Endothelial cell of umbilical vein (primary cell): ENCODE results near the gene PIP5K1C. TPM values are rescaled to one million over a fixed set of nuclear protein-coding genes. Genes with fewer than 3 reads are reported as not detected.
A peak's percentile ranks its signal among the peaks of the same experiment; 100 is the strongest.

ENCODE experiments used
- BruUV-seq: library from RNA; stranded (reverse); fragments of 400-500 nt; replicated peaks from 2 replicates; lab custom pipeline; 2021; lab: Mats Ljungman, UMichigan
- CTCF ChIA-PET: fragments of 300-600, 350-600 bp; sonication (Branson Sonifier 250); formaldehyde crosslinking; loops from one replicate; lab custom pipeline; 2021; ENCODE audit warnings: antibody characterized with exemption, inconsistent platforms; lab: Charles Lee
- POLR2A ChIA-PET: fragments of 300-600, 350-600 bp; sonication (Branson Sonifier 250); formaldehyde crosslinking; loops from one replicate; lab custom pipeline; 2021; ENCODE audit warnings: antibody characterized with exemption, inconsistent platforms; lab: Charles Lee
- DNase-seq: peaks from one replicate; pipeline ENCODE4 v3.0.0-alpha.2; 2011; ENCODE audit warnings: low read depth, low spot score
- FAIRE-seq: peaks from 2 replicates; lab custom pipeline; 2011; peaks lifted over from hg19 to GRCh38; lab: Jason Lieb, UNC
- H2AFZ ChIP-seq: 2 replicates; pipeline ENCODE4 v1.6.0; 2012; ENCODE audit warnings: low read depth, low read length, control low read depth, inconsistent platforms
- H3K27ac ChIP-seq: 2 replicates; pipeline ENCODE4 v1.5.1; 2011; ENCODE audit warnings: low read depth, mild to moderate bottlenecking, control low read depth, low read length, moderate library complexity; ENCODE audit not compliant: insufficient read depth
- H3K27me3 ChIP-seq, 2 experiments: 2 replicates each; pipeline versions ENCODE4 v1.6.0 to v1.6.1; 2011; ENCODE audit warnings: low read length in 2 of 2, mixed read lengths in 1 of 2; ENCODE audit not compliant: control insufficient read depth in 2 of 2, insufficient read depth in 2 of 2
- H3K36me3 ChIP-seq, 2 experiments: 2 replicates in 1 of 2; 3 replicates in 1 of 2; pipeline ENCODE4 v1.5.1; 2011; ENCODE audit warnings: low read length in 2 of 2, mild to moderate bottlenecking in 1 of 2, moderate library complexity in 1 of 2; ENCODE audit not compliant: control insufficient read depth in 2 of 2, insufficient read depth in 2 of 2; ENCODE audit errors: extremely low read depth in 1 of 2
- H3K4me1 ChIP-seq: 3 replicates; pipeline ENCODE4 v1.5.1; 2011; ENCODE audit warnings: mild to moderate bottlenecking, low read length; ENCODE audit not compliant: control insufficient read depth, insufficient read depth; ENCODE audit errors: extremely low read depth
- H3K4me2 ChIP-seq: 2 replicates; pipeline ENCODE4 v1.6.1; 2011; ENCODE audit warnings: low read length, control low read depth, mixed read lengths; ENCODE audit not compliant: insufficient read depth
- H3K4me3 ChIP-seq, 3 experiments: fragments of 200-600 bp in 1 of 3; sonication (generic), shearing (Covaris generic) in 1 of 3; replicated peaks in 1 of 3; 2 replicates each; pipeline ENCODE4 v1.5.1; 2011 to 2016; ENCODE audit warnings: control low read depth in 3 of 3, low read length in 3 of 3, mild to moderate bottlenecking in 2 of 3, inconsistent platforms in 1 of 3, low read depth in 1 of 3, moderate library complexity in 1 of 3; ENCODE audit not compliant: insufficient read depth in 1 of 3
- H3K79me2 ChIP-seq: 2 replicates; pipeline ENCODE4 v1.6.0; 2012; ENCODE audit warnings: low read length, inconsistent platforms; ENCODE audit not compliant: control insufficient read depth, insufficient read depth
- H3K9ac ChIP-seq: replicated peaks from 2 replicates; pipeline ENCODE3; 2011; ENCODE audit warnings: low read length, control low read depth; ENCODE audit not compliant: insufficient read depth; ENCODE audit errors: extremely low read depth
- H3K9me1 ChIP-seq: replicated peaks from 3 replicates; pipeline ENCODE4 v1.6.0; 2011; ENCODE audit warnings: mild to moderate bottlenecking, low read length; ENCODE audit not compliant: control insufficient read depth, insufficient read depth; ENCODE audit errors: extremely low read depth
- H3K9me3 ChIP-seq: replicated peaks from 2 replicates; pipeline ENCODE4 v1.5.1; 2012; ENCODE audit warnings: low read length, inconsistent platforms; ENCODE audit not compliant: control insufficient read depth, insufficient read depth
- H4K20me1 ChIP-seq: replicated peaks from 2 replicates; pipeline ENCODE3; 2011; ENCODE audit warnings: mild to moderate bottlenecking, low read length; ENCODE audit not compliant: control insufficient read depth, insufficient read depth; ENCODE audit errors: extremely low read depth
- EZH2 ChIP-seq: IDR thresholded peaks from 2 replicates; pipeline ENCODE4 v1.6.1; 2012; ENCODE audit warnings: borderline replicate concordance, low read depth, mild to moderate bottlenecking, moderate library complexity, low read length, inconsistent platforms; ENCODE audit not compliant: severe bottlenecking
- FOS ChIP-seq: IDR thresholded peaks from 2 replicates; pipeline ENCODE4 v1.6.1; 2011; ENCODE audit warnings: mild to moderate bottlenecking, low read length, moderate library complexity, borderline replicate concordance; ENCODE audit not compliant: insufficient read depth
- GATA2 ChIP-seq: IDR thresholded peaks from 2 replicates; pipeline ENCODE4 v1.7.0; 2011; ENCODE audit warnings: low read depth, mild to moderate bottlenecking, moderate library complexity, mixed read lengths, low read length; ENCODE audit not compliant: insufficient read length, insufficient read depth
- JUN ChIP-seq: IDR thresholded peaks from 2 replicates; pipeline ENCODE4 v1.6.1; 2011; ENCODE audit warnings: borderline replicate concordance, low read depth; ENCODE audit not compliant: insufficient read length, insufficient read depth
- MYC ChIP-seq: IDR thresholded peaks from one replicate; pipeline ENCODE4 v1.6.1; 2011; ENCODE audit warnings: mild to moderate bottlenecking, low read depth, low read length
- POLR2A ChIP-seq: IDR thresholded peaks from 2 replicates; pipeline ENCODE4 v1.6.1; 2012; ENCODE audit warnings: low read depth, mild to moderate bottlenecking, control low read depth, low read length
- POLR2AphosphoS5 ChIP-seq: IDR thresholded peaks from 2 replicates; pipeline ENCODE4 v1.6.1; 2012; ENCODE audit warnings: low read depth, mild to moderate bottlenecking, control low read depth, low read length, moderate library complexity; ENCODE audit not compliant: insufficient read depth
- dilution Hi-C: fragments of 300-500 bp; cut with MboI; formaldehyde crosslinking; loops from one replicate; pipeline ENCODE4 v1.15.0; 2019; ENCODE audit warnings: low sequenced_read_pairs; ENCODE audit not compliant: extremely low pct_ligation_motif_present
- intact Hi-C: fragments of 100-400 bp; cut with micrococcal nuclease; formaldehyde crosslinking; loops from one replicate; pipeline ENCODE4 v1.10.0; 2022
- polyA plus RNA-seq, 4 experiments: library from polyadenylated mRNA; depleted of rRNA in 3 of 4; stranded (reverse) in 3 of 4; unstranded in 1 of 4; fragments of >200 nt; gene quantifications; 2 replicates each; pipeline versions ENCODE4 v1.2.1 to v1.2.3, GENCODE V29; 2011 to 2012; ENCODE audit warnings: missing spikeins in 1 of 4
- total RNA-seq: library from RNA; stranded (reverse); gene quantifications from 2 replicates; pipeline ENCODE4 v1.2.3, GENCODE V29; 2021
- TF ChIP-seq, protein P1 (sequence below), 2 donors: IDR thresholded peaks; 1 replicate in 1 of 2; 2 replicates in 1 of 2; pipeline ENCODE4 v1.5.1; 2011; ENCODE audit warnings: low read length in 2 of 2, mild to moderate bottlenecking in 2 of 2, moderate library complexity in 2 of 2, control low read depth in 1 of 2, inconsistent platforms in 1 of 2, low read depth in 1 of 2; ENCODE audit not compliant: insufficient read depth in 1 of 2; ENCODE audit errors: extremely low read depth in 1 of 2
- TF ChIP-seq, protein P2 (sequence below): IDR thresholded peaks from 2 replicates; pipeline ENCODE4 v1.6.1; 2011; ENCODE audit not compliant: insufficient read depth, insufficient read length

The PIP5K1C gene
- total and polyA plus RNA-seq, 2 donors (not counting 3 experiments of a cell fraction or from before 2014, with no cell fraction given) = 31.6 to 79.5 TPM

DNA sequence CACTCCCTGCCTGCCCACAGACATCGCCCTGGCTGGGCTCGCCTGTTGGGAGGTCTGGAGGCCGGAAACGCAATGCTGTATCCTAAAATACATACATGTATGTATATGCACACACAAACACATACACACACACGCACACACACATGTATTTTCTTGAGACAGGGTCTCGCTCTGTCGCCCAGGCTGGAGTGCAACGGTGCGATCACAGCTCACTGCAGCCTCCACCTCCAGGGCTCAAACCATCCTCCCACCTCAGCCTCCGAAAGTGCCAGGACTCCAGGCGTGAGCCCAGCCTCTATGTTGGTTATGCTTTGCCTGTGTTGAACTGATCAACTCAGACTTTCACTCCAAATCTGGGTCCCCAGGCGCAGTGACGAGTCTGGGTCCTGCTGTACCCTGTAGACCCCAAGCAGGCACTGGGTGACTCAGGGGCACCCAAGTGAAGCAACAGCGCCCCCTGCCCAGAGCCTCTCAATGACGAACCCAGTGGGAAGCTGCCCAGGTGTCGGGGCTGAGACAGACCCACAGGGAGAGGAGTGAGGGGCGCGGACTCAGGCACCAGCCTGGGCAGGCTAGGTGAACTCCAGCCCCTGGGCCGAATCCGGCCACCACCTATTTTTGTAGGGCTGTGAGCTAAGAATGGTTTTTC is 46.3 kb downstream of the PIP5K1C start:
- peaks cover 2 to 70% of the 10 kb centered on the region in 2 experiments for H3K36me3 ChIP-seq
- H3K9ac ChIP-seq = no peak overlapping the region
- H4K20me1 ChIP-seq = no peaks in the 10 kb centered on the region
- no peaks in the 10 kb centered on the region for H3K9me1 ChIP-seq
- dilution Hi-C loops = no loop called here
- H3K79me2 ChIP-seq = no peaks in the 10 kb centered on the region
- H3K4me3 ChIP-seq = no peak overlapping the region
- intact Hi-C loops = no loop called here
- TF ChIP-seq POLR2A = no peak
- TF ChIP-seq, protein P1, sequence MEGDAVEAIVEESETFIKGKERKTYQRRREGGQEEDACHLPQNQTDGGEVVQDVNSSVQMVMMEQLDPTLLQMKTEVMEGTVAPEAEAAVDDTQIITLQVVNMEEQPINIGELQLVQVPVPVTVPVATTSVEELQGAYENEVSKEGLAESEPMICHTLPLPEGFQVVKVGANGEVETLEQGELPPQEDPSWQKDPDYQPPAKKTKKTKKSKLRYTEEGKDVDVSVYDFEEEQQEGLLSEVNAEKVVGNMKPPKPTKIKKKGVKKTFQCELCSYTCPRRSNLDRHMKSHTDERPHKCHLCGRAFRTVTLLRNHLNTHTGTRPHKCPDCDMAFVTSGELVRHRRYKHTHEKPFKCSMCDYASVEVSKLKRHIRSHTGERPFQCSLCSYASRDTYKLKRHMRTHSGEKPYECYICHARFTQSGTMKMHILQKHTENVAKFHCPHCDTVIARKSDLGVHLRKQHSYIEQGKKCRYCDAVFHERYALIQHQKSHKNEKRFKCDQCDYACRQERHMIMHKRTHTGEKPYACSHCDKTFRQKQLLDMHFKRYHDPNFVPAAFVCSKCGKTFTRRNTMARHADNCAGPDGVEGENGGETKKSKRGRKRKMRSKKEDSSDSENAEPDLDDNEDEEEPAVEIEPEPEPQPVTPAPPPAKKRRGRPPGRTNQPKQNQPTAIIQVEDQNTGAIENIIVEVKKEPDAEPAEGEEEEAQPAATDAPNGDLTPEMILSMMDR (IDR thresholded peaks at IDR 0.05; ENCODE audit: extremely low read depth in 1 of 2, insufficient read depth in 1 of 2, low read depth in 1 of 2, low read length in 2 of 2) = peak in 1 of 2 donors; percentile 9
- H3K4me1 ChIP-seq = no peaks in the 10 kb centered on the region
- ChIA-PET POLR2A (no interaction called here), CTCF (interaction anchor here (0.6 to 1.1 kb wide), 2 partner anchors 109 kb away, joined by 3 to 4 read pairs; no protein-coding TSS in a partner anchor)
- no peaks in the 10 kb centered on the region for H3K27me3 ChIP-seq
- H3K27ac ChIP-seq = no peak overlapping the region
- FAIRE-seq (no peak), DNase-seq (no peak)
- H3K9me3 ChIP-seq = no peaks in the 10 kb centered on the region
- no TSS peak for BruUV-seq
- no peak overlapping the region for H2AFZ ChIP-seq
- no peak overlapping the region for H3K4me2 ChIP-seq

DNA sequence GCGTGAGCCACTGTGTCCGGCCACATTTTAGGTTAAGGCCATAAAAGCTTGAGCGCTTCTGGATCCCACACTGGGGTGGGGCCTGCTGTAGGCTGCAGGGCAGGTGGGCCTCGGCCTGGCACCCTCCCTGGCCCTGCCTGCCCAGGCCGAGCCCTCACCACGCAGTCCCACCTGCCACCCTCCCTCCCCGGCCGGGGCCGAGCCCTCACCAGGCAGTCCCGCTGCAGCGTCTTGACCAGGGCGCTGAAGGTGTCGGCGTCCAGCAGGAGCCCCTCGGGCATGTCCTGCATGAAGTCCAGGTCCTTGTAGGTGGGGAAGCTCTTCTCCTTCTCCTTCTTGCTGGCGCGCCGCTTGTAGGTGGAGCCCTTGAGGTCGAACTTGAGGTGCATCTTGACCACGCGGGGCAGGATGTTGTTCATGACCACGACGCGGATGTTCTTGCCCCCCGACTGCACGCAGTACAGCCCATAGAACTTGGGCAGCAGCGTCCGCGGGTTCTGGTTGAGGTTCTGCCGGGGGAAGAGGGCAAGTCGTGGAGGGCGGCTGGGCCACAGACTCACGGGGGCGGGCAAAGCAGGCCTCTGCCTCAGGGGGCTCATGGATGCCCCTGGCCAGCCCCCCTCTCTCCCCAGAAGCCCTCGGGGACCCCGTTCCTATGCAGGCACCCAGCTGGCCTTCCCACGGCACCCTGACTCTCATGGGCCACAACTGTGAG is 47.0 kb downstream of the PIP5K1C start:
- no peak overlapping the region for H3K4me3 ChIP-seq
- H4K20me1 ChIP-seq = no peaks in the 10 kb centered on the region
- dilution Hi-C loops = no loop called here
- BruUV-seq = no TSS peak
- FAIRE-seq = no peak
- no peak overlapping the region for H2AFZ ChIP-seq
- no peaks in the 10 kb centered on the region for H3K9me3 ChIP-seq
- ChIA-PET CTCF (interaction anchor here (0.6 kb wide), 1 partner anchor 108 kb away, joined by 3 read pairs; no protein-coding TSS in a partner anchor), POLR2A (interaction anchor here (0.6 kb wide), 1 partner anchor 11 kb away, joined by 7 read pairs; no protein-coding TSS in a partner anchor)
- no peak overlapping the region for H3K4me2 ChIP-seq
- intact Hi-C loops = no loop called here
- H3K9me1 ChIP-seq = no peaks in the 10 kb centered on the region
- no peaks in the 10 kb centered on the region for H3K4me1 ChIP-seq
- H3K79me2 ChIP-seq = no peaks in the 10 kb centered on the region
- H3K27me3 ChIP-seq = no peaks in the 10 kb centered on the region
- DNase-seq = no peak
- no peak overlapping the region for H3K27ac ChIP-seq
- no peak overlapping the region for H3K9ac ChIP-seq
- no peak for TF ChIP-seq POLR2A
- no peak for TF ChIP-seq EZH2
- TF ChIP-seq GATA2 = no peak
- TF ChIP-seq, protein P2, sequence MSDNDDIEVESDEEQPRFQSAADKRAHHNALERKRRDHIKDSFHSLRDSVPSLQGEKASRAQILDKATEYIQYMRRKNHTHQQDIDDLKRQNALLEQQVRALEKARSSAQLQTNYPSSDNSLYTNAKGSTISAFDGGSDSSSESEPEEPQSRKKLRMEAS = no peak
- TF ChIP-seq FOS = no peak
- no peak for TF ChIP-seq POLR2AphosphoS5
- no peak for TF ChIP-seq JUN
- TF ChIP-seq MYC = no peak
- TF ChIP-seq, protein P1 (IDR thresholded peaks at IDR 0.05; ENCODE audit: extremely low read depth in 1 of 2, insufficient read depth in 1 of 2, low read depth in 1 of 2, low read length in 2 of 2) = no peak
- peaks cover 2 to 66% of the 10 kb centered on the region in 2 experiments for H3K36me3 ChIP-seq
